Measurements from ENCODE around the gene FLRT1.
"Not testable (repeated sequence)": the region's sequence is repeated elsewhere in the genome, so short reads cannot be mapped to it uniquely, and the experiment has no call there.

Gene FLRT1

DNA sequence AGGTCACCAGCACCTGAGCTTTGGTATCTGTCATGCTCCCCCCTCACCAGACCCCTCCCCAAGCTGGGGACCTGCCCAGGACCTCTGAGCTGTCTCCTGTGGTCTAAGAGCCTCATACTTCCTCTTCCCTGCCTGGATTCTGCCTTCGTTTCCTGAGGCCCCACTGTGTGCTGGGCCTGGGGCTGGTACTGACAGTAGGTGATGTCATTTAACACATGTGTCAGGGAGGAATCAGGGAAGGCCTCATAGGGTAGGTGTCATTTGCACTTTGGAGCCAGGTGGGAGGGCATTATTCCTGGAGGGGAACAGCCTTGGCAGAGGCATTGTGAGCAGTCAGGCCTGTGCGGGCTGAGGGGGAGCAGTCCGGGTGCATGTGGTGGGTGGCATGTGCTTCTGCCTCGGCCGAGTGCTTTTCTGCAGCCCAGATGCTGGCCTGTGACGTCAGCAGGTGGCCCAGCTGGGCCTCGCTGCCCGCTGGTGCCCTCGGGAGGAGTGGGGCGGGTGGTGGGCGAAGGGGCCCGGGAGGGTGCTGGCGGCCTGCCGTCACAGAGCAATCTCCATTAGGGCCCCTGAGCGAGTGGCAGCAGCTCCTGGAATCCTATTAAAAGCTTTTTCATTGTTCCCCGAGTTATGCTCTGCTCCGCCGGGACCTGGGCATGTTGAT is 9.1 kb downstream of the FLRT1 start:
- Histone ChIP-seq H3K27me3 (ENCODE audit: control insufficient read depth in 2 of 2, insufficient read depth in 2 of 2, low read length in 2 of 2) (no peaks in the 10 kb centered on the region), H3K4me3 (ENCODE audit: low read length in 2 of 2) (no peak overlapping the region), H3K27ac (ENCODE audit: low read depth in 2 of 2, low read length in 2 of 2) (no peak overlapping the region), H3K9ac (ENCODE audit: low read depth in 1 of 2, low read length in 2 of 2) (no peak overlapping the region), H3K9me3 (ENCODE audit: control insufficient read depth in 2 of 2, low read length in 2 of 2) (no peaks in the 10 kb centered on the region), H3K36me3 (ENCODE audit: control insufficient read depth in 2 of 2, insufficient read depth in 2 of 2, low read length in 2 of 2) (no peaks in the 10 kb centered on the region), H3K4me1 (ENCODE audit: control insufficient read depth in 2 of 2, insufficient read depth in 2 of 2, low read length in 2 of 2) (no peaks in the 10 kb centered on the region)

DNA sequence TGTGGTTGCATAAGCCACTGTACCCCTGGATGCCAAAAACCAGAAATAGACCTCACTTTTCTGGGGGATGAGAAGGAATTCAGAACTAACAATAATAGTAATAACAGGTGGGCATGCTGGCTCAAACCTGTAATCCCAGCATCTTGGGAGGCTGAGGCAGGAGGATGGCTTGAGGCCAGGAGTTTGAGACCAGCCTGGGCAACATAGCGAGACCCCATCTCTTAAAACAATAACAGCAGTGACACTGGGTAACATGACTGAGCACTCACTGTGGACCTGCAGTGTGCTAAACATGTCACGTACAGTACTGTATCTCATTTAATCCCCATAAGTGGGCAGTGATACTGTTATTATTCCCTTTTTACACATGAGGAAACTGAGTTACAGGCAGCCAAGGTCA is 10.0 kb downstream of the FLRT1 start:
- no peak overlapping the region for H3K9ac ChIP-seq (ENCODE audit: low read depth in 1 of 2, low read length in 2 of 2)
- H3K36me3 ChIP-seq (ENCODE audit: control insufficient read depth in 2 of 2, insufficient read depth in 2 of 2, low read length in 2 of 2) = no peaks in the 10 kb centered on the region
- H3K4me1 ChIP-seq (ENCODE audit: control insufficient read depth in 2 of 2, insufficient read depth in 2 of 2, low read length in 2 of 2) = no peaks in the 10 kb centered on the region
- H3K27ac ChIP-seq (ENCODE audit: low read depth in 2 of 2, low read length in 2 of 2) = no peak overlapping the region
- no peak overlapping the region for H3K4me3 ChIP-seq (ENCODE audit: low read length in 2 of 2)
- H3K9me3 ChIP-seq (ENCODE audit: control insufficient read depth in 2 of 2, low read length in 2 of 2) = no peaks in the 10 kb centered on the region
- H3K27me3 ChIP-seq (ENCODE audit: control insufficient read depth in 2 of 2, insufficient read depth in 2 of 2, low read length in 2 of 2) = no peaks in the 10 kb centered on the region

GRCh38 chr11:64047373-64047772 is 11.6 kb downstream of the FLRT1 start:
- not testable (repeated sequence) for H3K27me3 ChIP-seq (ENCODE audit: control insufficient read depth in 2 of 2, insufficient read depth in 2 of 2, low read length in 2 of 2); H3K9me3 ChIP-seq (ENCODE audit: control insufficient read depth in 2 of 2, low read length in 2 of 2); H3K36me3 ChIP-seq (ENCODE audit: control insufficient read depth in 2 of 2, insufficient read depth in 2 of 2, low read length in 2 of 2); H3K9ac ChIP-seq (ENCODE audit: low read depth in 1 of 2, low read length in 2 of 2); H3K4me1 ChIP-seq (ENCODE audit: control insufficient read depth in 2 of 2, insufficient read depth in 2 of 2, low read length in 2 of 2); H3K4me3 ChIP-seq (ENCODE audit: low read length in 2 of 2); H3K27ac ChIP-seq (ENCODE audit: low read depth in 2 of 2, low read length in 2 of 2)

DNA sequence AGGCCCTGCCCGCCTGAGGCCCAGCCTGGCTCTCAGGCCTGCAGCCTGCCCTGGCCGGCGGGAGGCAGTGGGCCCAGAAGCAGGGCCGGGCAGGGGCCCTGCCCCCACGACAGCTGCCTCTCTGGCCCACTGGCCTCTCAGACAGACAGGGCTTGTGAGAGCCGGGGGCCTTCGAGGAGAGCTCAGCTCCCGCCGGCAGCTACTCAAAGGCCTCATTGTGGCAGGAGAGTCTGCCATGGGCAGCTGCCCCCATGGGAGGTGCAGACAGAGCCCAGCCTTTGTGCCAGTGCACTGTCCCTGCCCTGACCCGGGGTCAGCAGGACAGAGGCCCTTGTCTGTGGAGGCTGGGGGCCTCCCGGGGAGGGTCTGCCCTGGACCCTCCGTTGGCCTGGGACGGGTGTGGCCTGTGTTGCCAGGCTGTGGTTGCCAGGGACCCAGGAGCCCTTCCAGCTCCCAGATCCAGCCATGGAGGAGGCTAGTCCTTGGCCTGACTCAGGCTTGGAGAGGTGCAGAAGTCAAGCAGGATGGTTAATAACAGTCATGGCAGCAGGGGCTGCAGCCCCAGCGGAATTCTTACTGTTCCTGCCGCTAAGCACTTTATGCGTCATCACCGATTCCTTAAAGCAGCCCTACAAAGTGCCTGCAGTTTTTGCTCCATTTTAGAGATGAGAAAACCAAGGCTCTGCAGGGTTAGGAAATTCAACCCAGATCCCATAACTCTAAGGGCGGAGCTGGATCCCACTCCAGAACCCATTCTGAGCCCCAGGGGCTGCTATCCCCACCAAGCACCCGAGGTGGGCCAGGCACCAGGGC is 12.5 kb downstream of the FLRT1 start:
- Histone ChIP-seq H3K36me3 (ENCODE audit: control insufficient read depth in 2 of 2, insufficient read depth in 2 of 2, low read length in 2 of 2) (no peaks in the 10 kb centered on the region), H3K9ac (ENCODE audit: low read depth in 1 of 2, low read length in 2 of 2) (no peak overlapping the region), H3K4me1 (ENCODE audit: control insufficient read depth in 2 of 2, insufficient read depth in 2 of 2, low read length in 2 of 2) (no peaks in the 10 kb centered on the region), H3K9me3 (ENCODE audit: control insufficient read depth in 2 of 2, low read length in 2 of 2) (no peaks in the 10 kb centered on the region), H3K27ac (ENCODE audit: low read depth in 2 of 2, low read length in 2 of 2) (no peak overlapping the region), H3K27me3 (ENCODE audit: control insufficient read depth in 2 of 2, insufficient read depth in 2 of 2, low read length in 2 of 2) (no peaks in the 10 kb centered on the region), H3K4me3 (ENCODE audit: low read length in 2 of 2) (no peak overlapping the region)

GRCh38 chr11:64049509-64049908 is 13.8 kb downstream of the FLRT1 start:
- H3K9ac ChIP-seq (ENCODE audit: low read depth in 1 of 2, low read length in 2 of 2) = no peak overlapping the region
- no peak overlapping the region for H3K27ac ChIP-seq (ENCODE audit: low read depth in 2 of 2, low read length in 2 of 2)
- H3K36me3 ChIP-seq (ENCODE audit: control insufficient read depth in 2 of 2, insufficient read depth in 2 of 2, low read length in 2 of 2) = no peaks in the 10 kb centered on the region
- no peaks in the 10 kb centered on the region for H3K9me3 ChIP-seq (ENCODE audit: control insufficient read depth in 2 of 2, low read length in 2 of 2)
- H3K4me1 ChIP-seq (ENCODE audit: control insufficient read depth in 2 of 2, insufficient read depth in 2 of 2, low read length in 2 of 2) = no peaks in the 10 kb centered on the region
- no peaks in the 10 kb centered on the region for H3K27me3 ChIP-seq (ENCODE audit: control insufficient read depth in 2 of 2, insufficient read depth in 2 of 2, low read length in 2 of 2)
- no peak overlapping the region for H3K4me3 ChIP-seq (ENCODE audit: low read length in 2 of 2)

DNA sequence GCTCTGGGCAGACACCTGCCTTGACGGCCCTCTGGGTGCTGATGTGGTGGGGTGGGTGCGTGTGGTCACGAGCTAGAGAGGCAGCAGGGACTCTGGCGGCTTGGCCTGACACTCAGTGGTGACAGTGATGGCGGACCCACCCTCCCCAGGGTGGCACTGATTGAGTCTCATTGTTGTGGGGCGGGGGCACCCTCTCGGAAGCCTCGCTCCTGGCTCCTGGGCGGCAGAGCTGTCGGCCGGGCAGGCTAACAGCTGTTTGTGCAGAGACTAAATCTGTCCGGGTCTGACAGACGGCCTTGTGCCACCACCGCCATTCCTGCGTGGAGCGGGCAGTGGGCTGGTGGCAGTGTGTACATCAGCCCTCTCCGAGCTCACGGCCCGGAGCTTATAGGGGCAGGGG is 15.6 kb downstream of the FLRT1 start:
- no peak overlapping the region for H3K4me3 ChIP-seq (ENCODE audit: low read length in 2 of 2)
- no peaks in the 10 kb centered on the region for H3K27me3 ChIP-seq (ENCODE audit: control insufficient read depth in 2 of 2, insufficient read depth in 2 of 2, low read length in 2 of 2)
- no peaks in the 10 kb centered on the region for H3K9me3 ChIP-seq (ENCODE audit: control insufficient read depth in 2 of 2, low read length in 2 of 2)
- H3K4me1 ChIP-seq (ENCODE audit: control insufficient read depth in 2 of 2, insufficient read depth in 2 of 2, low read length in 2 of 2) = no peaks in the 10 kb centered on the region
- no peak overlapping the region for H3K27ac ChIP-seq (ENCODE audit: low read depth in 2 of 2, low read length in 2 of 2)
- no peak overlapping the region for H3K9ac ChIP-seq (ENCODE audit: low read depth in 1 of 2, low read length in 2 of 2)
- no peaks in the 10 kb centered on the region for H3K36me3 ChIP-seq (ENCODE audit: control insufficient read depth in 2 of 2, insufficient read depth in 2 of 2, low read length in 2 of 2)

- Histone ChIP-seq H3K4me1 (ENCODE audit: control insufficient read depth in 2 of 2, insufficient read depth in 2 of 2, low read length in 2 of 2) (no peaks in the 10 kb centered on the region), H3K27ac (ENCODE audit: low read depth in 2 of 2, low read length in 2 of 2) (no peak overlapping the region), H3K9me3 (ENCODE audit: control insufficient read depth in 2 of 2, low read length in 2 of 2) (no peaks in the 10 kb centered on the region), H3K9ac (ENCODE audit: low read depth in 1 of 2, low read length in 2 of 2) (no peak overlapping the region), H3K36me3 (ENCODE audit: control insufficient read depth in 2 of 2, insufficient read depth in 2 of 2, low read length in 2 of 2) (no peaks in the 10 kb centered on the region), H3K27me3 (ENCODE audit: control insufficient read depth in 2 of 2, insufficient read depth in 2 of 2, low read length in 2 of 2) (no peaks in the 10 kb centered on the region), H3K4me3 (ENCODE audit: low read length in 2 of 2) (no peak overlapping the region)
These were observed 16.7 kb downstream of the FLRT1 start for GRCh38 chr11:64052436-64052835.

GRCh38 chr11:64052938-64053622 is 17.3 kb downstream of the FLRT1 start:
- Histone ChIP-seq H3K9ac (ENCODE audit: low read depth in 1 of 2, low read length in 2 of 2) (no peak overlapping the region), H3K36me3 (ENCODE audit: control insufficient read depth in 2 of 2, insufficient read depth in 2 of 2, low read length in 2 of 2) (no peaks in the 10 kb centered on the region), H3K4me1 (ENCODE audit: control insufficient read depth in 2 of 2, insufficient read depth in 2 of 2, low read length in 2 of 2) (no peaks in the 10 kb centered on the region), H3K27ac (ENCODE audit: low read depth in 2 of 2, low read length in 2 of 2) (no peak overlapping the region), H3K4me3 (ENCODE audit: low read length in 2 of 2) (no peak overlapping the region), H3K27me3 (ENCODE audit: control insufficient read depth in 2 of 2, insufficient read depth in 2 of 2, low read length in 2 of 2) (no peaks in the 10 kb centered on the region), H3K9me3 (ENCODE audit: control insufficient read depth in 2 of 2, low read length in 2 of 2) (no peaks in the 10 kb centered on the region)

DNA sequence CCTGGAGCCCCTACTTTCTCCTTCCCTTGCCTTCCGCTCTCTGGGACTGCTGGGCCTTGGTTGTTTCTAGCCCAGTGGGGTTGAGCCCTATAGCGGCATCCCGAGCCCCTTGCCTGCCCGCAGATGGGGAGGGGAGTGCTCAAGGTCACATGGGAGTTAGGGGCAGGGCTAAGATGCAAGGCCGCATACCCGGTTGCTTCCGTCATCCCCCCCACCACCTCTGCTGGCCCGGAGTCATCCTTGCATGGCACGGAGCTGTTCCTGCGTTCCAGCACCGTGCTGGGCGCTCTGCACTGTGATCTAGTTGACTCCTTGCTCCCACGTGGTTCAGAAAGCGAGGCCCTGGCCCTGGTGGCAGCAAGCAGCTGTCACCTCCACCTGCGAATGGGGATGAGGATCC is 18.0 kb downstream of the FLRT1 start:
- no peak overlapping the region for H3K9ac ChIP-seq (ENCODE audit: low read depth in 1 of 2, low read length in 2 of 2)
- no peak overlapping the region for H3K4me3 ChIP-seq (ENCODE audit: low read length in 2 of 2)
- no peaks in the 10 kb centered on the region for H3K4me1 ChIP-seq (ENCODE audit: control insufficient read depth in 2 of 2, insufficient read depth in 2 of 2, low read length in 2 of 2)
- no peaks in the 10 kb centered on the region for H3K9me3 ChIP-seq (ENCODE audit: control insufficient read depth in 2 of 2, low read length in 2 of 2)
- no peaks in the 10 kb centered on the region for H3K27me3 ChIP-seq (ENCODE audit: control insufficient read depth in 2 of 2, insufficient read depth in 2 of 2, low read length in 2 of 2)
- H3K27ac ChIP-seq (ENCODE audit: low read depth in 2 of 2, low read length in 2 of 2) = no peak overlapping the region
- no peaks in the 10 kb centered on the region for H3K36me3 ChIP-seq (ENCODE audit: control insufficient read depth in 2 of 2, insufficient read depth in 2 of 2, low read length in 2 of 2)

- Histone ChIP-seq H3K9ac (ENCODE audit: low read depth in 1 of 2, low read length in 2 of 2) (no peak overlapping the region), H3K27me3 (ENCODE audit: control insufficient read depth in 2 of 2, insufficient read depth in 2 of 2, low read length in 2 of 2) (no peaks in the 10 kb centered on the region), H3K9me3 (ENCODE audit: control insufficient read depth in 2 of 2, low read length in 2 of 2) (no peaks in the 10 kb centered on the region), H3K4me3 (ENCODE audit: low read length in 2 of 2) (no peak overlapping the region), H3K36me3 (ENCODE audit: control insufficient read depth in 2 of 2, insufficient read depth in 2 of 2, low read length in 2 of 2) (no peaks in the 10 kb centered on the region), H3K27ac (ENCODE audit: low read depth in 2 of 2, low read length in 2 of 2) (no peak overlapping the region), H3K4me1 (ENCODE audit: control insufficient read depth in 2 of 2, insufficient read depth in 2 of 2, low read length in 2 of 2) (no peaks in the 10 kb centered on the region)
These were observed 19.3 kb downstream of the FLRT1 start for GRCh38 chr11:64055077-64055476.

Data from mucosa of rectum (tissue), 2 donors.